ENCODE data around the gene LIMS1. TPM values are rescaled to one million over a fixed set of nuclear protein-coding genes. Genes with fewer than 3 reads are reported as not detected.

Gene LIMS1
- total and polyA plus RNA-seq, 2 donors (not counting 3 experiments of a cell fraction or from before 2014, with no cell fraction given), result 153 to 229 TPM

DNA sequence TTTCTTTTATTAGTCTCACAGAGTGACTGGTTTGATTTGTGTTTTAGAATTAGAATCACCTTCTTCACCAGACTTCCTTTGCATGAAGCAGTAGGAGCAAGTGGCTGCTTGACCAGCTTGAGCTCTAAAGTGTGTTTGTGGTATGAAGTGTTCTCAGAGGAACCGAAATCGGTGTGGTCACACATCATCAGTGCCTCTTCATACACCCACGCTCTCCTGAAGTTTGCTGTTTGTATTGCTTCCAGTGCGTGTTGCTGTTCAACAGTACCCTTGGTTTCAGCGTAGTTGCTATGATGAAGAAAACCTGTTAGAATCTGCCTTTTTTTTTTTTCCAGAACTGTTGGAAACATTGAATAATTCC lies 77.9 kb downstream of the LIMS1 start:
- no peak overlapping the region for H3K4me2 ChIP-seq (ENCODE audit: insufficient read depth, low read length)
- H3K9me3 ChIP-seq (replicated peaks; ENCODE audit: control insufficient read depth, insufficient read depth, low read length), result no peaks in the 10 kb centered on the region
- no peaks in the 10 kb centered on the region for H3K36me3 ChIP-seq (ENCODE audit: control insufficient read depth in 2 of 2, extremely low read depth in 1 of 2, insufficient read depth in 2 of 2, low read length in 2 of 2)
- no peak overlapping the region for H3K4me3 ChIP-seq (replicated peaks in 1 of 3; ENCODE audit: insufficient read depth in 1 of 3, low read depth in 1 of 3, low read length in 3 of 3)
- no peaks in the 10 kb centered on the region for H4K20me1 ChIP-seq (replicated peaks; ENCODE audit: control insufficient read depth, extremely low read depth, insufficient read depth, low read length)
- CTCF ChIA-PET, result interaction anchor here (2.8 to 10.3 kb wide), 2 partner anchors 25 to 28 kb away, joined by 8 to 166 read pairs; no protein-coding TSS in a partner anchor
- no TSS peak for BruUV-seq (replicated peaks)
- TF ChIP-seq FOS (IDR thresholded peaks at IDR 0.05; ENCODE audit: borderline replicate concordance, insufficient read depth, low read length) (no peak), MYC (IDR thresholded peaks at IDR 0.05; ENCODE audit: low read depth, low read length) (no peak), POLR2AphosphoS5 (IDR thresholded peaks at IDR 0.05; ENCODE audit: insufficient read depth, low read depth, low read length) (no peak), POLR2A (IDR thresholded peaks at IDR 0.05; ENCODE audit: low read depth, low read length) (no peak), JUN (IDR thresholded peaks at IDR 0.05; ENCODE audit: borderline replicate concordance, insufficient read depth, insufficient read length, low read depth) (no peak), EZH2 (IDR thresholded peaks at IDR 0.05; ENCODE audit: borderline replicate concordance, low read depth, low read length, severe bottlenecking) (no peak), GATA2 (IDR thresholded peaks at IDR 0.05; ENCODE audit: insufficient read depth, insufficient read length, low read depth, low read length) (no peak)
- TF ChIP-seq, protein P1, sequence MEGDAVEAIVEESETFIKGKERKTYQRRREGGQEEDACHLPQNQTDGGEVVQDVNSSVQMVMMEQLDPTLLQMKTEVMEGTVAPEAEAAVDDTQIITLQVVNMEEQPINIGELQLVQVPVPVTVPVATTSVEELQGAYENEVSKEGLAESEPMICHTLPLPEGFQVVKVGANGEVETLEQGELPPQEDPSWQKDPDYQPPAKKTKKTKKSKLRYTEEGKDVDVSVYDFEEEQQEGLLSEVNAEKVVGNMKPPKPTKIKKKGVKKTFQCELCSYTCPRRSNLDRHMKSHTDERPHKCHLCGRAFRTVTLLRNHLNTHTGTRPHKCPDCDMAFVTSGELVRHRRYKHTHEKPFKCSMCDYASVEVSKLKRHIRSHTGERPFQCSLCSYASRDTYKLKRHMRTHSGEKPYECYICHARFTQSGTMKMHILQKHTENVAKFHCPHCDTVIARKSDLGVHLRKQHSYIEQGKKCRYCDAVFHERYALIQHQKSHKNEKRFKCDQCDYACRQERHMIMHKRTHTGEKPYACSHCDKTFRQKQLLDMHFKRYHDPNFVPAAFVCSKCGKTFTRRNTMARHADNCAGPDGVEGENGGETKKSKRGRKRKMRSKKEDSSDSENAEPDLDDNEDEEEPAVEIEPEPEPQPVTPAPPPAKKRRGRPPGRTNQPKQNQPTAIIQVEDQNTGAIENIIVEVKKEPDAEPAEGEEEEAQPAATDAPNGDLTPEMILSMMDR (IDR thresholded peaks at IDR 0.05; ENCODE audit: extremely low read depth in 1 of 2, insufficient read depth in 1 of 2, low read depth in 1 of 2, low read length in 2 of 2), result no peak
- TF ChIP-seq, protein P2, sequence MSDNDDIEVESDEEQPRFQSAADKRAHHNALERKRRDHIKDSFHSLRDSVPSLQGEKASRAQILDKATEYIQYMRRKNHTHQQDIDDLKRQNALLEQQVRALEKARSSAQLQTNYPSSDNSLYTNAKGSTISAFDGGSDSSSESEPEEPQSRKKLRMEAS (IDR thresholded peaks at IDR 0.05; ENCODE audit: insufficient read depth, insufficient read length), result no peak
- no peak overlapping the region for H3K9ac ChIP-seq (replicated peaks; ENCODE audit: extremely low read depth, insufficient read depth, low read length)
- no peaks in the 10 kb centered on the region for H3K27me3 ChIP-seq (ENCODE audit: control insufficient read depth in 2 of 2, insufficient read depth in 2 of 2, low read length in 2 of 2)
- DNase-seq (ENCODE audit: low read depth, low spot score) (no peak), FAIRE-seq (no peak)
- H3K79me2 ChIP-seq (ENCODE audit: control insufficient read depth, insufficient read depth, low read length), result peaks cover 33% of the 10 kb centered on the region
- H3K9me1 ChIP-seq (replicated peaks; ENCODE audit: control insufficient read depth, extremely low read depth, insufficient read depth, low read length), result no peaks in the 10 kb centered on the region
- H3K27ac ChIP-seq (ENCODE audit: insufficient read depth, low read depth, low read length), result no peak overlapping the region
- H2AFZ ChIP-seq (ENCODE audit: low read depth, low read length), result no peak overlapping the region
- dilution Hi-C loops (cut with MboI; ENCODE audit: extremely low pct_ligation_motif_present, low sequenced_read_pairs), result no loop called here
- H3K4me1 ChIP-seq (ENCODE audit: control insufficient read depth, extremely low read depth, insufficient read depth, low read length), result peaks cover 23% of the 10 kb centered on the region
- intact Hi-C loops (cut with micrococcal nuclease), result no loop called here
- POLR2A ChIA-PET, result no interaction called here

Data from endothelial cell of umbilical vein (primary cell).